HFFc6 (cell line): ENCODE results near the gene ADORA1. TPM values are rescaled to one million over a fixed set of nuclear protein-coding genes. Genes with fewer than 3 reads are reported as not detected.

Experiments
- DNase-seq: peaks from one replicate; pipeline ENCODE4 v3.0.0-alpha.2; 2018
- H3K27ac Mint-ChIP-seq: 2 replicates; pipeline ENCODE4 v1.8.0; 2020; ENCODE audit warnings: mild to moderate bottlenecking, mixed read lengths
- H3K27me3 Mint-ChIP-seq: 2 replicates; pipeline ENCODE4 v1.8.0; 2021; ENCODE audit warnings: mild to moderate bottlenecking, moderate library complexity, mixed read lengths; ENCODE audit not compliant: insufficient read depth
- H3K36me3 Mint-ChIP-seq: 2 replicates; pipeline ENCODE4 v1.8.0; 2021; ENCODE audit warnings: low read depth, mixed read lengths
- H3K4me1 Mint-ChIP-seq: 2 replicates; pipeline ENCODE4 v1.8.0; 2020; ENCODE audit warnings: low read depth, mixed read lengths
- H3K4me3 Mint-ChIP-seq: 2 replicates; pipeline ENCODE4 v1.8.0; 2020; ENCODE audit warnings: mild to moderate bottlenecking, moderate library complexity, mixed read lengths
- H3K9me3 Mint-ChIP-seq: 2 replicates; pipeline ENCODE4 v1.8.0; 2020; ENCODE audit warnings: mild to moderate bottlenecking, mixed read lengths
- total RNA-seq, 6 experiments: library from RNA; stranded (reverse); fragmentation: NEBNext Ultra II Directional; extraction: Animal tissue kit (Norgen Biotek cat#: 25700); gene quantifications; 2 replicates in 1 of 6; 3 replicates in 5 of 6; pipeline ENCODE4 v1.2.3, GENCODE V29; 2021
- TF ChIP-seq, protein P1 (sequence below): fragments of 200-600 bp; sonication (generic); IDR thresholded peaks from 2 replicates; pipeline ENCODE4 v1.5.0; 2021; ENCODE audit warnings: antibody characterized with exemption, mild to moderate bottlenecking

Gene ADORA1
- total RNA-seq, 6 experiments from 2014 or later = 0.25 to 5.5 (median 0.53) TPM

GRCh38 chr1:203156280-203156679, 28.8 kb downstream of the ADORA1 start:
- H3K9me3 Mint-ChIP-seq = peaks cover 13% of the 10 kb centered on the region
- TF ChIP-seq, protein P1, sequence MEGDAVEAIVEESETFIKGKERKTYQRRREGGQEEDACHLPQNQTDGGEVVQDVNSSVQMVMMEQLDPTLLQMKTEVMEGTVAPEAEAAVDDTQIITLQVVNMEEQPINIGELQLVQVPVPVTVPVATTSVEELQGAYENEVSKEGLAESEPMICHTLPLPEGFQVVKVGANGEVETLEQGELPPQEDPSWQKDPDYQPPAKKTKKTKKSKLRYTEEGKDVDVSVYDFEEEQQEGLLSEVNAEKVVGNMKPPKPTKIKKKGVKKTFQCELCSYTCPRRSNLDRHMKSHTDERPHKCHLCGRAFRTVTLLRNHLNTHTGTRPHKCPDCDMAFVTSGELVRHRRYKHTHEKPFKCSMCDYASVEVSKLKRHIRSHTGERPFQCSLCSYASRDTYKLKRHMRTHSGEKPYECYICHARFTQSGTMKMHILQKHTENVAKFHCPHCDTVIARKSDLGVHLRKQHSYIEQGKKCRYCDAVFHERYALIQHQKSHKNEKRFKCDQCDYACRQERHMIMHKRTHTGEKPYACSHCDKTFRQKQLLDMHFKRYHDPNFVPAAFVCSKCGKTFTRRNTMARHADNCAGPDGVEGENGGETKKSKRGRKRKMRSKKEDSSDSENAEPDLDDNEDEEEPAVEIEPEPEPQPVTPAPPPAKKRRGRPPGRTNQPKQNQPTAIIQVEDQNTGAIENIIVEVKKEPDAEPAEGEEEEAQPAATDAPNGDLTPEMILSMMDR = no peak
- peaks cover 5% of the 10 kb centered on the region for H3K27me3 Mint-ChIP-seq
- H3K36me3 Mint-ChIP-seq = peaks cover 18% of the 10 kb centered on the region
- no peak for DNase-seq
- H3K4me1 Mint-ChIP-seq = peaks cover 43% of the 10 kb centered on the region
- no peak overlapping the region for H3K27ac Mint-ChIP-seq
- H3K4me3 Mint-ChIP-seq = no peak overlapping the region

GRCh38 chr1:203158423-203158822, 30.9 kb downstream of the ADORA1 start:
- peaks cover 22% of the 10 kb centered on the region for H3K4me1 Mint-ChIP-seq
- H3K4me3 Mint-ChIP-seq = no peak overlapping the region
- H3K27me3 Mint-ChIP-seq = peaks cover 6% of the 10 kb centered on the region
- peaks cover 13% of the 10 kb centered on the region for H3K9me3 Mint-ChIP-seq
- DNase-seq = no peak
- TF ChIP-seq, protein P1 = no peak
- peaks cover 18% of the 10 kb centered on the region for H3K36me3 Mint-ChIP-seq
- no peak overlapping the region for H3K27ac Mint-ChIP-seq

GRCh38 chr1:203158960-203159665, 31.6 kb downstream of the ADORA1 start:
- Mint-ChIP-seq H3K9me3 (peaks cover 13% of the 10 kb centered on the region), H3K36me3 (peaks cover 18% of the 10 kb centered on the region), H3K27me3 (peaks cover 6% of the 10 kb centered on the region), H3K27ac (no peak overlapping the region), H3K4me3 (no peak overlapping the region), H3K4me1 (peaks cover 15% of the 10 kb centered on the region)
- DNase-seq = no peak
- TF ChIP-seq, protein P1 = no peak

DNA sequence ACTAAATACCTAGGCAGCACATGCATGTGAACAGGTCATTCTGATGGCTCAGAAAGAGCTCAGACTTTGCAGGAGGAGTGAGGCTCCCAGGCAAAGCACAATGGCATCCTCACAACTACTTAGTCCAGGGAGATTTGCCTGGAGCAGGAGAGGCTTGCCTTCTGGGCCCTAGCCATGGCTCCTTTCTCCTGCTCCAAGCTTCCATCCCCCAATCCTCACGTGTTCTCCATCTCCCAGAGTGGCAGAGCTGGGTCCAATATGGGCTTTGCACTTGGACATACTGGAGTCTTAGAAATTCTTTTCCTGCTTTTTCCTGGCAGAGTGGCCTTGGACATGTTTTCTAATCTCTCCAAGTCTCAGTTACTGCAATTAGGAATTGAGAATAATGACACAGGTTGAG, 32.3 kb downstream of the ADORA1 start:
- Mint-ChIP-seq H3K4me1 (peaks cover 7% of the 10 kb centered on the region; the same call in 1 of the 2 replicates), H3K36me3 (peaks cover 18% of the 10 kb centered on the region), H3K4me3 (no peak overlapping the region), H3K27ac (no peak overlapping the region), H3K27me3 (peaks cover 6% of the 10 kb centered on the region), H3K9me3 (peaks cover 13% of the 10 kb centered on the region)
- DNase-seq = no peak
- TF ChIP-seq, protein P1 = no peak

DNA sequence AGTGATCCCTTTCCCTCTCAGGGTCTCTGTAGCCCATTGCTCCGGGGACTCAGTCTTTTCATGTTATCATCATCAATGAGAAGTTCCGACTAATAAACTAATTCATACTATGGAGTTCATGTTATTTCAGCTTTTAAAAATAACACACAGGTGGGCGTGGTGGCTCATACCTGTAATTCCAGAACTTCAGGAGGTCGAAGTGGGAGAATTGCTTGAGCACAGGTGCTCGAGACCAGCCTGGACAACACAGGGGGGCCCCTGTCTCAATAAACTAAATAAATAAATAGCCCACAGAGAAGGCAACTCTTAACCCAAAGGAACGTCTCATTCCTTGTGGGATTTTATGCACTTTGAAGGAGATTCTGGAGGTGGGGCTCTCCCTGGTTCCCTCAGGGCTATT, 33.6 kb downstream of the ADORA1 start:
- TF ChIP-seq, protein P1 = no peak
- H3K27me3 Mint-ChIP-seq = peaks cover 13% of the 10 kb centered on the region
- no peak for DNase-seq
- peaks cover 13% of the 10 kb centered on the region for H3K9me3 Mint-ChIP-seq
- H3K27ac Mint-ChIP-seq = no peak overlapping the region
- H3K4me3 Mint-ChIP-seq = no peak overlapping the region
- peaks cover 18% of the 10 kb centered on the region for H3K36me3 Mint-ChIP-seq
- no peaks in the 10 kb centered on the region; the same call in 1 of the 2 replicates for H3K4me1 Mint-ChIP-seq
